Panc1 (cell line): ENCODE data around the gene FNDC4.

Source experiments
- CTCF ChIP-seq: fragments of 450-650 bp; IDR thresholded peaks from 2 replicates; pipeline ENCODE4 v1.5.1; 2017; ENCODE audit warnings: mild to moderate bottlenecking
- POLR2AphosphoS5 ChIP-seq: IDR thresholded peaks from 2 replicates; pipeline ENCODE4 v1.6.1; 2012; ENCODE audit warnings: mild to moderate bottlenecking, low read depth, low read length, moderate library complexity
- SIN3A ChIP-seq: IDR thresholded peaks from 2 replicates; pipeline ENCODE4 v1.6.1; 2012; ENCODE audit warnings: low read depth, mild to moderate bottlenecking, low read length, moderate library complexity, borderline replicate concordance; ENCODE audit not compliant: insufficient read depth
- TCF7L2 ChIP-seq: IDR thresholded peaks from 2 replicates; pipeline ENCODE4 v1.6.1; 2011; ENCODE audit warnings: mild to moderate bottlenecking, low read depth, low read length, inconsistent platforms
- TF ChIP-seq, protein P1 (sequence below), 2 experiments: IDR thresholded peaks; 2 replicates each; pipeline ENCODE4 v1.6.1; 2011 to 2012; ENCODE audit warnings: low read depth in 2 of 2, control low read depth in 1 of 2, low read length in 1 of 2, mild to moderate bottlenecking in 1 of 2, moderate library complexity in 1 of 2; ENCODE audit not compliant: insufficient read depth in 1 of 2

GRCh38 chr2:27509326-27509725 is 14.3 kb upstream of the FNDC4 start:
- no peak for TF ChIP-seq CTCF
- no peak for TF ChIP-seq POLR2AphosphoS5
- no peak for TF ChIP-seq SIN3A
- TF ChIP-seq, protein P1, sequence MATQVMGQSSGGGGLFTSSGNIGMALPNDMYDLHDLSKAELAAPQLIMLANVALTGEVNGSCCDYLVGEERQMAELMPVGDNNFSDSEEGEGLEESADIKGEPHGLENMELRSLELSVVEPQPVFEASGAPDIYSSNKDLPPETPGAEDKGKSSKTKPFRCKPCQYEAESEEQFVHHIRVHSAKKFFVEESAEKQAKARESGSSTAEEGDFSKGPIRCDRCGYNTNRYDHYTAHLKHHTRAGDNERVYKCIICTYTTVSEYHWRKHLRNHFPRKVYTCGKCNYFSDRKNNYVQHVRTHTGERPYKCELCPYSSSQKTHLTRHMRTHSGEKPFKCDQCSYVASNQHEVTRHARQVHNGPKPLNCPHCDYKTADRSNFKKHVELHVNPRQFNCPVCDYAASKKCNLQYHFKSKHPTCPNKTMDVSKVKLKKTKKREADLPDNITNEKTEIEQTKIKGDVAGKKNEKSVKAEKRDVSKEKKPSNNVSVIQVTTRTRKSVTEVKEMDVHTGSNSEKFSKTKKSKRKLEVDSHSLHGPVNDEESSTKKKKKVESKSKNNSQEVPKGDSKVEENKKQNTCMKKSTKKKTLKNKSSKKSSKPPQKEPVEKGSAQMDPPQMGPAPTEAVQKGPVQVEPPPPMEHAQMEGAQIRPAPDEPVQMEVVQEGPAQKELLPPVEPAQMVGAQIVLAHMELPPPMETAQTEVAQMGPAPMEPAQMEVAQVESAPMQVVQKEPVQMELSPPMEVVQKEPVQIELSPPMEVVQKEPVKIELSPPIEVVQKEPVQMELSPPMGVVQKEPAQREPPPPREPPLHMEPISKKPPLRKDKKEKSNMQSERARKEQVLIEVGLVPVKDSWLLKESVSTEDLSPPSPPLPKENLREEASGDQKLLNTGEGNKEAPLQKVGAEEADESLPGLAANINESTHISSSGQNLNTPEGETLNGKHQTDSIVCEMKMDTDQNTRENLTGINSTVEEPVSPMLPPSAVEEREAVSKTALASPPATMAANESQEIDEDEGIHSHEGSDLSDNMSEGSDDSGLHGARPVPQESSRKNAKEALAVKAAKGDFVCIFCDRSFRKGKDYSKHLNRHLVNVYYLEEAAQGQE (IDR thresholded peaks at IDR 0.05; ENCODE audit: insufficient read depth in 1 of 2, low read depth in 2 of 2, low read length in 1 of 2): no peak
- TF ChIP-seq TCF7L2: no peak
